ENCODE measurements around the gene ABCD1. TPM values are rescaled to one million over a fixed set of nuclear protein-coding genes. Genes with fewer than 3 reads are reported as not detected.
"Not testable (repeated sequence)": the region's sequence is repeated elsewhere in the genome, so short reads cannot be mapped to it uniquely, and the experiment has no call there.

ABCD1 gene
- total and polyA plus RNA-seq, 9 of the 15 experiments (the other 6 are each of a cell fraction or from before 2014, with no cell fraction given): 0.07 to 6.9 (median 2.2) TPM

DNA sequence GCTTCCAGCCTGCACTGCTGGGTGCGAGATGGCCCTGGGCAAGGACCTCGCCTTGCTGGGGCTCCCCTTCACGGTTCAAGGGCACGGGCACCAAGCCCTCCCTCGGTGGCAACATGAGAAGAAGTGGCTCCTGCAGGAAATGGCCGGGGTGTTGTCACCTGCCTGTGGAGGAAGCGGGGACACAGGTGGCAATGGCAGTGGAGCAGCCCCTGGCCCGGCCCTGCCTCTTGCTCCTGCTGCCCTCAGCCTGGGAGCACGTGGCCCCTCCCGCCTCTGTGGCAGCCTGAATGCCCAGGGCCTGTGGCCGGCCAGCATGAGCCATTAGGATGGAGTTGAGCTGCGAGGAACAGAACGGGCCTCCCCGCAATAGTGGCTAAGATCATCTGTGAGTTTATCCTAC, 16.8 kb downstream of the ABCD1 start:
- ATAC-seq (no peak), DNase-seq (ENCODE audit: extremely low read depth in 1 of 4, low spot score in 3 of 4) (no peak), FAIRE-seq (no peak)
- H4K20me1 ChIP-seq (replicated peaks; ENCODE audit: control insufficient read depth, insufficient read depth, low read length): no peaks in the 10 kb centered on the region
- no peaks in the 10 kb centered on the region for H3K9me3 ChIP-seq (replicated peaks; ENCODE audit: control insufficient read depth, insufficient read depth, low read depth, low read length)
- H3K9ac ChIP-seq (ENCODE audit: insufficient read depth in 1 of 2, low read depth in 2 of 2, low read length in 2 of 2): no peak overlapping the region
- no peaks in the 10 kb centered on the region; the same call in 2 of the 3 replicates for H3K36me3 ChIP-seq (ENCODE audit: control insufficient read depth, insufficient read depth, low read length)
- no peaks in the 10 kb centered on the region for H3K9me1 ChIP-seq (ENCODE audit: control insufficient read depth, insufficient read depth, low read length)
- no peaks in the 10 kb centered on the region for H3K79me2 ChIP-seq (ENCODE audit: control insufficient read depth, insufficient read depth, low read length)
- H3K4me1 ChIP-seq (replicated peaks in 1 of 2; ENCODE audit: control insufficient read depth in 2 of 2, insufficient read depth in 2 of 2, low read length in 2 of 2): peaks cover 0 to 64% of the 10 kb centered on the region in 2 experiments; a peak in 3 of 5 replicates
- in situ Hi-C loops (cut with MboI) (no loop called here), intact Hi-C loops (cut with micrococcal nuclease) (no loop called here)
- 62% methylated on average over 6 of the region's 14 CpGs for WGBS (ENCODE audit: insufficient coverage, low coverage, missing lambda C conversion rate)
- ChIA-PET POLR2A (no interaction called here), CTCF (ENCODE audit: low intra/inter-chr PET ratio) (no interaction called here)
- TF ChIP-seq TBL1XR1 (IDR thresholded peaks at IDR 0.05; ENCODE audit: low read length in 2 of 2) (no peak), ZNF436 (CRISPR knock-in tag; IDR thresholded peaks at IDR 0.05) (no peak), ZNF174 (CRISPR knock-in tag; IDR thresholded peaks at IDR 0.05) (no peak), ESRRA (IDR thresholded peaks at IDR 0.05; ENCODE audit: borderline replicate concordance, low read depth) (no peak), NBN (IDR thresholded peaks at IDR 0.05; ENCODE audit: low read depth) (no peak), SMARCA5 (IDR thresholded peaks at IDR 0.05) (no peak), COPS2 (conservative IDR thresholded peaks at IDR 0.05) (no peak), MLLT1 (IDR thresholded peaks at IDR 0.05) (no peak), CBX3 (IDR thresholded peaks at IDR 0.05; ENCODE audit: borderline replicate concordance in 1 of 2, low read length in 2 of 2) (no peak), PHTF2 (CRISPR knock-in tag; IDR thresholded peaks at IDR 0.05) (no peak), ZNF354B (CRISPR knock-in tag; IDR thresholded peaks at IDR 0.05) (no peak)
- H3K4me2 ChIP-seq (ENCODE audit: insufficient read depth, low read length): no peak overlapping the region
- BruUV-seq (replicated peaks): no TSS peak
- H2AFZ ChIP-seq (ENCODE audit: low read depth, low read length): no peak overlapping the region
- H3K4me3 ChIP-seq: no peak overlapping the region
- H3K27ac ChIP-seq (ENCODE audit: extremely low read depth, low read depth, low read length): no peak overlapping the region
- no peaks in the 10 kb centered on the region for H3K27me3 ChIP-seq (ENCODE audit: control insufficient read depth in 2 of 2, insufficient read depth in 2 of 2, low read length in 2 of 2)

- H3K9me1 ChIP-seq (ENCODE audit: control insufficient read depth, insufficient read depth, low read length); intact Hi-C loops (cut with micrococcal nuclease); FAIRE-seq; H2AFZ ChIP-seq (ENCODE audit: low read depth, low read length); H4K20me1 ChIP-seq (replicated peaks; ENCODE audit: control insufficient read depth, insufficient read depth, low read length); CTCF ChIA-PET (ENCODE audit: low intra/inter-chr PET ratio); BruUV-seq (replicated peaks); ATAC-seq; H3K4me2 ChIP-seq (ENCODE audit: insufficient read depth, low read length); H3K79me2 ChIP-seq (ENCODE audit: control insufficient read depth, insufficient read depth, low read length); in situ Hi-C loops (cut with MboI); H3K36me3 ChIP-seq (ENCODE audit: control insufficient read depth, insufficient read depth, low read length); H3K9ac ChIP-seq (ENCODE audit: insufficient read depth in 1 of 2, low read depth in 2 of 2, low read length in 2 of 2); DNase-seq (ENCODE audit: extremely low read depth in 1 of 4, low spot score in 3 of 4); H3K9me3 ChIP-seq (replicated peaks; ENCODE audit: control insufficient read depth, insufficient read depth, low read depth, low read length); H3K4me3 ChIP-seq; H3K27me3 ChIP-seq (ENCODE audit: control insufficient read depth in 2 of 2, insufficient read depth in 2 of 2, low read length in 2 of 2): not testable (repeated sequence)
- POLR2A ChIA-PET: interaction anchor here (0.6 kb wide), 1 partner anchor 29 kb away, joined by 3 read pairs; no protein-coding TSS in a partner anchor
- Histone ChIP-seq H3K4me1 (replicated peaks in 1 of 2; ENCODE audit: control insufficient read depth in 2 of 2, insufficient read depth in 2 of 2, low read length in 2 of 2) (peaks cover 0 to 58% of the 10 kb centered on the region in 2 experiments; a peak in 3 of 5 replicates), H3K27ac (ENCODE audit: extremely low read depth, low read depth, low read length) (peak overlapping the region; percentile 46; the same call in 2 of the 3 replicates)
- 94% methylated on average over 3 of the region's 14 CpGs for WGBS (ENCODE audit: insufficient coverage, low coverage, missing lambda C conversion rate)
Measured at GRCh38 chrX:153742111-153742510, 17.5 kb downstream of the ABCD1 start.
